Thyroid gland (tissue), 4 donors: ENCODE data around the gene DDX55. TPM values are rescaled to one million over a fixed set of nuclear protein-coding genes. Genes with fewer than 3 reads are reported as not detected.

Experiments
- small RNA-seq: library from RNA; depleted of rRNA; stranded (forward); fragments of <200 nt; gene quantifications from one replicate; pipeline ENCODE3, GENCODE V24; 2016
- total RNA-seq, 4 donors: library from RNA; depleted of rRNA; stranded (reverse); fragments of >200 nt; gene quantifications; one replicate each; pipeline ENCODE4 v1.2.3, GENCODE V29; 2016

The DDX55 gene
- total RNA-seq, 4 donors from 2014 or later: 14.1 to 22.2 (median 17.8) TPM

Small RNA genes lying within 50 kb of the gene (small RNA-seq; reads per million reads assigned to genes)
- not detected for gene SNORA9B

Other genes starting within 250 kb of the DDX55 start
- gene SBNO1, start 237.3 kb upstream of the DDX55 start, total RNA-seq: 10 to 100 TPM; 32.4 to 50.3 (median 42.9) TPM
- 10 to 100 TPM; 51.3 to 83.0 (median 67.2) TPM for gene KMT5A, start 218.0 kb upstream of the DDX55 start, total RNA-seq
- gene RILPL2, start 165.4 kb upstream of the DDX55 start, total RNA-seq: 10 to 100 TPM; 10.7 to 15.2 (median 12.7) TPM
- 10 to 100 TPM; 19.1 to 36.3 (median 21.4) TPM for gene SNRNP35, start 144.0 kb upstream of the DDX55 start, total RNA-seq
- gene RILPL1, start 68.4 kb upstream of the DDX55 start, total RNA-seq: 10 to 100 TPM; 22.0 to 37.8 (median 31.6) TPM
- 100 to 1,000 TPM; 213 to 244 (median 220) TPM for gene TMED2, start 17.5 kb upstream of the DDX55 start, total RNA-seq
- 100 to 1,000 TPM in 3 of 4 donors, 10 to 100 TPM in 1; 86.9 to 146 (median 128) TPM for gene EIF2B1, start 31.6 kb downstream of the DDX55 start, total RNA-seq
- gene GTF2H3, start 31.7 kb downstream of the DDX55 start, total RNA-seq: 10 to 100 TPM; 15.9 to 32.4 (median 31.1) TPM
- 10 to 100 TPM; 21.3 to 34.5 (median 27.1) TPM for gene TCTN2, start 69.0 kb downstream of the DDX55 start, total RNA-seq
- gene ATP6V0A2, start 110.3 kb downstream of the DDX55 start, total RNA-seq: 10 to 100 TPM; 23.6 to 37.1 (median 28.6) TPM
- gene DNAH10, start 160.2 kb downstream of the DDX55 start, total RNA-seq: under 1 TPM in 3 of 4 donors, not detected in 1; 0.10 to 0.33 (median 0.27) TPM